ENCODE measurements around the gene GRK5.
A peak's percentile ranks its signal among the peaks of the same experiment; 100 is the strongest.

Gene GRK5

GRCh38 chr10:119323085-119324016, 116.0 kb downstream of the GRK5 start:
- no peak for DNase-seq

GRCh38 chr10:119325131-119325530, 117.8 kb downstream of the GRK5 start:
- DNase-seq: no peak

GRCh38 chr10:119326167-119326566, 118.8 kb downstream of the GRK5 start:
- DNase-seq: no peak

- no peak for DNase-seq
These were observed 119.8 kb downstream of the GRK5 start for GRCh38 chr10:119327096-119327745.

- no peak for DNase-seq
These were observed 120.9 kb downstream of the GRK5 start for GRCh38 chr10:119328223-119328622.

- DNase-seq: no peak
These were observed 123.0 kb downstream of the GRK5 start for GRCh38 chr10:119330342-119330741.

- no peak for DNase-seq
These were observed 123.7 kb downstream of the GRK5 start for GRCh38 chr10:119331061-119331460.

- DNase-seq: peak; percentile 73
These were observed 125.9 kb downstream of the GRK5 start for GRCh38 chr10:119333146-119333792.

- no peak for DNase-seq
These were observed 128.4 kb downstream of the GRK5 start for GRCh38 chr10:119335671-119336353.

- no peak for DNase-seq
These were observed 129.2 kb downstream of the GRK5 start for GRCh38 chr10:119336599-119336998.

GRCh38 chr10:119337223-119337622, 129.9 kb downstream of the GRK5 start:
- DNase-seq: no peak

- DNase-seq: no peak
These were observed 130.5 kb downstream of the GRK5 start for GRCh38 chr10:119337796-119338432.

- no peak for DNase-seq
These were observed 131.7 kb downstream of the GRK5 start for GRCh38 chr10:119339109-119339508.

- DNase-seq: no peak
These were observed 133.6 kb downstream of the GRK5 start for GRCh38 chr10:119340893-119341458.

- DNase-seq: peak; percentile 72
These were observed 134.3 kb downstream of the GRK5 start for GRCh38 chr10:119341459-119342301.

- no peak for DNase-seq
These were observed 135.0 kb downstream of the GRK5 start for GRCh38 chr10:119342335-119342734.

- DNase-seq: no peak
These were observed 135.7 kb downstream of the GRK5 start for GRCh38 chr10:119343011-119343601.

- no peak for DNase-seq
These were observed 137.0 kb downstream of the GRK5 start for GRCh38 chr10:119344381-119344780.

GRCh38 chr10:119346095-119346832, 138.9 kb downstream of the GRK5 start:
- no peak for DNase-seq
